ENCODE results near the gene HIP1.

HIP1 gene

GRCh38 chr7:75669579-75669978, 69.2 kb downstream of the HIP1 start:
- DNase-seq (ENCODE audit: low read depth) = no peak

- DNase-seq (ENCODE audit: low read depth) = peak; percentile 20
Measured at GRCh38 chr7:75667938-75668337, 70.8 kb downstream of the HIP1 start.

GRCh38 chr7:75663302-75663907, 75.3 kb downstream of the HIP1 start:
- no peak for DNase-seq (ENCODE audit: low read depth)

GRCh38 chr7:75662579-75663301, 76.0 kb downstream of the HIP1 start:
- DNase-seq (ENCODE audit: low read depth) = no peak

- DNase-seq (ENCODE audit: low read depth) = no peak
Measured at GRCh38 chr7:75660566-75661215, 78.0 kb downstream of the HIP1 start.

- DNase-seq (ENCODE audit: low read depth) = no peak
Measured at GRCh38 chr7:75658802-75659201, 79.9 kb downstream of the HIP1 start.

- peak; percentile 83 for DNase-seq (ENCODE audit: low read depth)
Measured at GRCh38 chr7:75658369-75658768, 80.4 kb downstream of the HIP1 start.

GRCh38 chr7:75657866-75658265, 80.9 kb downstream of the HIP1 start:
- peak; percentile 70 for DNase-seq (ENCODE audit: low read depth)

GRCh38 chr7:75656740-75657139, 82.0 kb downstream of the HIP1 start:
- peak; percentile 54 for DNase-seq (ENCODE audit: low read depth)

- no peak for DNase-seq (ENCODE audit: low read depth)
Measured at GRCh38 chr7:75655536-75655935, 83.2 kb downstream of the HIP1 start.

GRCh38 chr7:75654855-75655254, 83.9 kb downstream of the HIP1 start:
- DNase-seq (ENCODE audit: low read depth) = no peak

GRCh38 chr7:75653651-75654050, 85.1 kb downstream of the HIP1 start:
- no peak for DNase-seq (ENCODE audit: low read depth)

GRCh38 chr7:75652788-75653187, 86.0 kb downstream of the HIP1 start:
- DNase-seq (ENCODE audit: low read depth) = no peak

GRCh38 chr7:75650681-75651080, 88.1 kb downstream of the HIP1 start:
- peak; percentile 27 for DNase-seq (ENCODE audit: low read depth)

GRCh38 chr7:75650062-75650461, 88.7 kb downstream of the HIP1 start:
- DNase-seq (ENCODE audit: low read depth) = no peak

GRCh38 chr7:75649462-75649861, 89.3 kb downstream of the HIP1 start:
- no peak for DNase-seq (ENCODE audit: low read depth)

- no peak for DNase-seq (ENCODE audit: low read depth)
Measured at GRCh38 chr7:75647709-75648438, 90.9 kb downstream of the HIP1 start.

GRCh38 chr7:75646571-75647102, 92.1 kb downstream of the HIP1 start:
- DNase-seq (ENCODE audit: low read depth) = no peak

- no peak for DNase-seq (ENCODE audit: low read depth)
Measured at GRCh38 chr7:75645570-75645969, 93.2 kb downstream of the HIP1 start.

GRCh38 chr7:75644589-75644988, 94.2 kb downstream of the HIP1 start:
- no peak for DNase-seq (ENCODE audit: low read depth)

- peak; percentile 59 for DNase-seq (ENCODE audit: low read depth)
Measured at GRCh38 chr7:75642810-75643486, 95.8 kb downstream of the HIP1 start.

GRCh38 chr7:75640201-75640600, 98.5 kb downstream of the HIP1 start:
- no peak for DNase-seq (ENCODE audit: low read depth)

Data from EH (cell line).